ENCODE data around the gene CWC25.
"Not testable (repeated sequence)": the region's sequence is repeated elsewhere in the genome, so short reads cannot be mapped to it uniquely, and the experiment has no call there.

The CWC25 gene
- total RNA-seq = 78.1 to 88.9 (median 84.1) reads per million in 4 donors

- DNase-seq = peak; percentile 81 to 98 (median 90)
These were observed at the start of gene CWC25 for GRCh38 chr17:38824899-38825761. TSS of gene CWC25 (minus strand) at chr17:38825321. CDS start at chr17:38825183, 138 bp downstream.

GRCh38 chr17:38873640-38874380, 48.7 kb upstream of the CWC25 start:
- no peak for DNase-seq

GRCh38 chr17:38872671-38873385, 47.7 kb upstream of the CWC25 start:
- DNase-seq = no peak

- peak in 1 of 5 donors; percentile 50 for DNase-seq
These were observed 46.9 kb upstream of the CWC25 start for GRCh38 chr17:38872027-38872511.

- DNase-seq = peak in 4 of 5 donors; percentile 45 to 73 (median 57)
These were observed 46.3 kb upstream of the CWC25 start for GRCh38 chr17:38871247-38872015.

GRCh38 chr17:38870259-38871165, 45.4 kb upstream of the CWC25 start:
- peak; percentile 45 to 79 (median 63) for DNase-seq

GRCh38 chr17:38869526-38870258, 44.6 kb upstream of the CWC25 start, which contains the start of gene LASP1:
TSS of gene LASP1 (plus strand) at chr17:38870058. CDS start at chr17:38870190, 132 bp downstream.
- DNase-seq = peak; percentile 69 to 90 (median 77)

- DNase-seq = peak; percentile 58 to 87 (median 73)
These were observed 43.9 kb upstream of the CWC25 start for GRCh38 chr17:38868817-38869525.

GRCh38 chr17:38867968-38868816, 43.1 kb upstream of the CWC25 start:
- DNase-seq = no peak

GRCh38 chr17:38867179-38867967, 42.3 kb upstream of the CWC25 start:
- DNase-seq = peak in 4 of 5 donors; percentile 39 to 73 (median 62)

GRCh38 chr17:38864636-38865398, 39.7 kb upstream of the CWC25 start:
- no peak for DNase-seq

- DNase-seq = no peak
These were observed 36.3 kb upstream of the CWC25 start for GRCh38 chr17:38861399-38861843.

GRCh38 chr17:38857271-38857670, 32.1 kb upstream of the CWC25 start:
- DNase-seq = no peak

- not testable (repeated sequence) for DNase-seq
These were observed 30.1 kb upstream of the CWC25 start for GRCh38 chr17:38855101-38855714.

GRCh38 chr17:38853292-38854219, 28.4 kb upstream of the CWC25 start, which contains the start of gene RPL23:
TSS of gene RPL23 (minus strand) at chr17:38853721. CDS start at chr17:38853710, 11 bp downstream.
- peak; percentile 78 to 96 (median 87) for DNase-seq

All from T-helper 1 cell (primary cell).